Amniotic epithelial cell (primary cell): Measurements from ENCODE around the gene NUAK2.

Source experiments
- DNase-seq: peaks from one replicate; pipeline ENCODE4 v3.0.0-alpha.2; 2010; ENCODE audit warnings: low read depth

NUAK2 gene

DNA sequence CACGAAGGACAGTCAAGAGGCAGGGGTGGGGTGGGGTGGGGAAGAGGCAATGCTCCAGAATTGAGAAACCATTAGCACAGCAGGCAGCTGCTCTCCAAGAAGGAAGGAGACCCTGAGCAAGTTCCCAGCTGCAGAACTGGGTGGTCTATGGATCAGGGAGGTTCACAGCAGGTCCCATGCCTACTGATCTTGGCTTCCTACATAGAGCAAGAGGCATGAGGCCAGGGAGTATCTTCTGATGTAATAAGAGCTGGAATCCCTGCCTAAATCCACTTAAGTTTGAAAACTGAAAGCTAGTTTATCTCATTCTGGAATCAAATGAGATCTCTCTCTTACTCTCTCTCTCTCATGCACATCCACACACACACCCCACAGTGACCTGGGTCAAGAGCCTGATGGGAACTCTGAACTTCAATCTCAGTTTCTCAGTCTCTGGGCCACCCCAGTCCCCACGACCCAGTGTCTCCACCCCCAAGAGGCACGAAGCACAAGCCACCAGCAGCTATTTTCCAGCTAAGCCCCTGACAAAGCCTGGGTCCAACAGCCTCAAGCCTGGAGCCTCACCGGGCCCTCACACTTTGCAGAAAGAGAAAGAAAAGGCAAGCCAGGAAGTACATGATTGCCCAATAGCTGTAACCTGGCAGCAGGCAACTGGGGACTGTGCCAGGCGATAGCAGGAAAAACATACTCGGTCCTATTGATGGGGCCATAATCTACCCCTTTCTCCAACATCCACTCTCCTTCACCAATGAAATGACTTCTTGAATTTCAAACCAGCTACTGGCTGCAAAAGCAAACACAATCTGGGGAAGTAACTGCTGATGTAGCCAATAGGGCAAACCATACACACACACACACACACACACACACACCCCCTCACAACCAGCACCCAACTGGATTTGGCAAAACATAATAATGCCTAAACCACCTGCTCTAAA, 2.2 kb downstream of the NUAK2 start:
- DNase-seq = peak; percentile 84

DNA sequence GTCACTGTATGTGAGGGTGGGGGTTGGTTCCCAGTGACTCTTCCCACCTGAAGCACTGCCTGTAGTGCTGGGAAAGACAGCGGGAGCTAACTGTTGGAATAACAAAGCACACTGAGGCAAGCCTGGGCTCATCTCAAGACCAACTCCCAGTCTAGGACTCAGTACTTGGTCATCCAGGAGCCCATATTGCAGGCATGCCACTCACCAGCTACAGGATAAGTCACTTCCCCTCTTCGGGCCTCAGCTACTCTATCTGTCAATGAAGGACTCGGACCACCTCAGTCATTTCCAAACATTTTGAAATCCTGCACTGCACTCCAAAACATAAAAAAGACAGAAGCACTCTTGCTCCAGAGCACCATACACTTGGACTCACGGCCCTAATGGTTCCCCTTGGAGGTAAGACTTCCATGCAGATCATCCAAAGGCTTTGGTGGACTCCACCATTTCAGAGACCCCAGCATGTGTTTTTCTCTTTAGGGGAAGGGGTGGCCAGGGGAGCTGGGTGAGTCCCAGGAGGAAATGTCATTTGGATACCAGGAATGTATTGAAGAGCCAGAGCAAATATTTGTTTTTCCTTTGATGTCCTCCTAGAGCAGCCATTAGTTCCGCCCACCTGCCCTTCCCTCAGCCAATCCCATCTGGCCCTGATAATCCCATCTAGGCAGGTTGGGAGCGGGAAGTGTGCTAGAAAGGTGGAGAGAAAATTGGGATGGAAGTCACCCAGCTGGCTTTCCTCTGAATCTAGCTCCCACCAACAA, 3.1 kb downstream of the NUAK2 start:
- DNase-seq = no peak

GRCh38 chr1:205317311-205317917, 4.1 kb downstream of the NUAK2 start:
- DNase-seq = peak; percentile 47

- no peak for DNase-seq
Observed at GRCh38 chr1:205316161-205316566, 5.4 kb downstream of the NUAK2 start.

DNA sequence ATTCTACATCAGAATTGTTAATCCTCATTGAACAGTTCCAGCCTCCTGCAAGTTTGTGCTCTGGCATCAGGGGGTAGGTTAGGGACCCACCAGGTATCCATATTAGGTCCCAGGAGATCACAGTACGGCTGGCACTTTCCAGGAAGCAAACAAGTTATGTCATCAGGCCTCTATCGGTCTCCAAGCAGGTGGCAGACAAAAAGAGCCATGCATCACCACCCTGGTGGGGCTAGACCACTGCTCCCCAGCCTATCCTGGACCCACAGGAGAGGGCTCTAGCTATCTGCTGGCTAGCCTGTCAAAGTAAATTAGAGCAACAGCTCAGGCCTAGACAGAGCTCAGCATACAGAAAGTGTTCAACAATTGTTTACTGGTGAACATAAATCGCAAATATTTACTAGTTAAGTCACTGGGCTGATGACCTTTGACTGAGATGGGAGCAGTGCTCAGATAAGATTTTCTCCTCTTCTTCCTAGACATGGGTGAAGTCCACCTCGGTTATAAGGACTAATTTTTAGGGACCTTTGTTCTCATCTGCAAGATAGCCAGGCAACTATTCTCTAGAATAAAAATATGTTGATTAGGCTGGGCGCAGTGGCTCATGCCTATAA, 6.4 kb downstream of the NUAK2 start:
- no peak for DNase-seq

- DNase-seq = peak; percentile 66
Observed at GRCh38 chr1:205313563-205314308, 7.8 kb downstream of the NUAK2 start.

- no peak for DNase-seq
Observed at GRCh38 chr1:205312866-205313562, 8.5 kb downstream of the NUAK2 start.

- DNase-seq = no peak
Observed at GRCh38 chr1:205310976-205311704, 10.4 kb downstream of the NUAK2 start.

GRCh38 chr1:205309741-205310140, 11.8 kb downstream of the NUAK2 start:
- DNase-seq = no peak

DNA sequence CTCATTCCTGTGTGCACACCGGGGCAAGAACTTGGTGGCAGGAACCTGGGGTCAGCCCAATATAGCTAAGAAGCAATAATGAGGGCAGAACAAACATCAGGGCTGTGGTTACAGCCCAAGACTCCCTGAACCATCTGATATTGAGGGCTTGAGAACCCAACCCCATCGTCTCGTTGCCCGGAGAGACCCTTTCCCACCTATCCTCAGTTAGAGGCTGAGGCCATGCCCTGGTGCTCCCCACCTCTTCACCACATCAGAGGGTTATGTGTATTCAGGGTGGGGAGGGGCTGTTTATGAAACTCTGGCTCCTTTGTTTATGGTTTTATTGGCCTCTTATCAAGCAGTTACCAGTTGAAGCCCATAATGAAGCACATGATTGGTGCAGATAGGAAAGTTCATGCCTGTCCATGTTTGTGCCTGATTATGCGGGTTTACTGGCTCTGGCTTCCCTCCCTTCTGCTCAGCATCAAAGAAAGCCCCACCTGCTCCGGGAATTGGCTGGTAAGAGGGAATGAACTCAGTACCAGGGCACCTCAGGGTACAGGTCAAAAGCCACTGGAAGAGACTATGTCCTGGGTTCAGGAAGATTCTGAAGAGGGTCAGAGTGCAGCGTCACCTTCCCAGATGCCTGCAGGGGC, 14.5 kb downstream of the NUAK2 start:
- DNase-seq = no peak

DNA sequence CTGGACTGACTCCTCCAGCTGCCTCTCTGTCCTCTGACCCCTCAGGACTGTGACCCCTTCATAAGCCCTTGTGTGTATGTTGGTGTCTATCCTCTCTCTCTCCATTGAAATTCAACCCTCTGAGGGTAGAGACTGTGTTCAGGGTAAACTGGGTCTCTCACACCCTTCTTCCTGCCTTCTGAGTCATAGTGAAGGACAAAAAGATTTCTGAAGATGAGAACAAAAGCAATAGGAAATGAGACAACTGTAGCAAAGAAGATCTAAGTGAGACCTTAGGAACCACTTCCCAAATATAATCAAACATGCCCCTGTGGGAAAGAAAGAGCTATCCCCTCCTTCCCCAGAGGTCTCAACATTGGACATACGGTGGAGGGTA, 16.9 kb downstream of the NUAK2 start:
- no peak for DNase-seq

DNA sequence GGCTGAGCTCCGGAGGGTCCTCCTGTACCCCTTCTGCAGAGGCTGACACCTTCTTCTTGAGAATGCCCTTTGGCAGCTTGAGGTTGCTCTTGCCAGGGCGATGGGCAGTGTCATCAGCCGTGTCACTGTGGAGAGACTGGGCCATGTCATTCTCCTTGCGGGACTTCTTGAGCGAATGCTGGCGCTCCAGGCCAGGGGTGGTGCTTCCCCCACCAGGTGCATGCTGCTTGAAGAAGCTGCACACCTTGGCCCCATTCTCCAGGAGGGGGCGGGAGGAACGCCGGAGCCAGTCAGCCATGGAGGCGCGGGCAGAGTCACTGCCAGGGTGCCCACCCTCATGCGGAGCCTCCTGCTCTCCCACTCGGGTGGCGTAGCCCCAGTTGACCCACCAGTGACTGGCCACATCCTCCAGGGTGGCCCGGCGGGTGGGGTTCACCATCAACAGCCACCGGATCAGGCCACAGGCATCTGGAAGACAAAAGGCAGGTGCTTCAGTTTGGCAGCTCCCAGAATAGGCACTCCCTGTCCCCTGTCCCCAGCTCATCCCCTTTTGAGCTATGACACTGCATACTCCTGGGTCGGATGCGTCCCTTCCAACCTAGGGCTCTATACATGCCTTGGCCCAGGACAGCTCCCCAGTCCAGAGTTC, 17.4 kb downstream of the NUAK2 start:
- no peak for DNase-seq

DNA sequence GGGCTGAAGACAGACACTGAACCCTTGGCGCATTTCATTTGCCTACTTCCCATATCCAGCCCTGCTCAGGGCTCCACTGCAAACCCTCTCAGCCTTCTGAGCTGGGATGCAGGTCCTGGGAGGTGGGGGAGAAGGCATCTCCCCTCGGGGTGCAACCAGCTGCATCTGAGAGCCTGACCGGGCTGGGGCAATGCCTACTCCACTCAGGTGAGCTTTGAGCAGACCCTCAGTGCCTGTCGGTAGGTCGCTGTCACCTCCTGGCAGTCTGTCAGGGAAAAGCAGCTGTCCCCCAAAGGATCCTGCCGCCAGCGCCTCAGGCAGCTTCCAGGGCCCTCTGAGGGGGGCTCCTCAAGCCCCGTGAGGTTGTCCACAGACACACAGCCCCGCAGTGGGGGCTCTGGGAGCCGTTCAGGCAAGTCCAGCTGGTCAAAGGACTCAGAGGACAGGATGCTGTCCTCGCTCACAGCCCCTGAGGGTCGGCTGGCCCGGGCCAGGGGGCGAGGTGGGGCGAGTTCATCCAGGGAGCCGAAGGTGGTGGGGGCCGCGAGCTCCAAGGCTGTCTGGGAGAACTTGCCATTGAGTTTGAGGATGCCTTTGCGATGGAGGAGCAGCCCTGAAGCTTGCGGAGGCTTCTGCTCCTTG, 18.2 kb downstream of the NUAK2 start:
- DNase-seq = no peak

DNA sequence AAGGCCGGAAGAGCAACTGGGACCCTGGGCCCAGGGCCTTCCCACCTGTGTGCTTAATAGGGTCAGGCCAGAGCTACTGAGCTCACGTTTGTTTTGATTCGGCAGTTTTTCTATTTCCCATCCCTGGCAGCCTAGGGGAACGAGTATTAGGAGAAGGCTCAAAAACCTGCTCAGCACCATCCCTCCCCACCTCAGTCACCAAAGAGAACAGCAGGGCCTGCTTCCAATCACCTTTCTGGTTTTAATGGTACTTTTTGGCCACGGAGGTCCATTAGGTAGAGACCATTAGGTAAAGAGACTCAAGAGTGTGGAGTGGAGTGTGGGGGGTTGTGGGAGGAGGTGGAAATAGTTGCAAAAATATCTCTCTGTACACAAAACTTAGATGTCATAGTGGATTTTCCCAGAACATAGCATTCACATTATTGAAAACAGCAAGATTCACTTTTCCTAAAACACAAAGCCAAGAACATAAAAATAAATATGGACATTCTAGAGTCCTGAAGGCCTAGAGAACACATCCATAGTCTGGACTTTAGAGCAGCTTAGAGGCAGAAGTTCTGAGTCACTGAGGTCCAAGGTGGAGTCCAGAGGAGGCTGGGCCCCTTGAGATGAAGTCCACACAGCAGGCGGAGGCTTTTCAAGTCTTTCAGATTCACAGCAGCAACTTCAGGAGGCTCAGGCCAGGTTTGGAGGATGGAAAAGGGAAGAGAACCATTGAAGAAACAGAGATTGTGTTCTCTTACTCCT, 19.5 kb downstream of the NUAK2 start:
- DNase-seq = peak; percentile 76

DNA sequence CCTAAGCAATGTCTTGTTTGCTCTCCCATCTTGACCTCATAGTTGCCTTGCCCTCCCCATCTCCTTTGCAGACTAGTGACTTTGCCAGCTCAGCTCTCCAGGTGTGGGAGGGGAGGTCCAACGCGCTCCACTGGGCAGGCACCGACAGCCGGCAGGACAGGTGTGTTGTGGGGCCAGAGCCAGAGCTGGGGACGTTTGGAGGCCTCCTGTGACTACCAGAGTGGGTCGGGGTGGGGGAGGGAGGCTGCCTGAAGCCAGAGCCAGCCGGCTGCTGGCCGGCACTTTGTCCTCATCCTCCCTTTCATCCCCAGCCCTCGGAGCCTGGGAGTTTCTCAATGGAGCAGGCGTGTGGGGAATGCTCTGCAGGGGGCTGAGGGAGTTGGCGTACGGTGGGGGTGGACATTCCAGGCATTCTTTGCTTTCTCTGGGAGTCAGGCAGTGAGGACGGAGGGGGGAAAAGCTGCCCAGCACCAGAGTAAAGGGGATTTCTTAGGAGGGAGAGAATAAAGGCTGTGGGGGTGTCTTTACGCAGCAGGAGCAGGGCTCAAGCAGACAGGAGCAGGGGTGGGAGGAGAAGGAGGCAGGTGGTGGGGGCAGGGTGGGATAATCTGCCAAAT, 20.2 kb downstream of the NUAK2 start:
- DNase-seq = peak; percentile 97

GRCh38 chr1:205300149-205300548, 21.4 kb downstream of the NUAK2 start:
- DNase-seq = no peak

GRCh38 chr1:205298191-205298994, 23.2 kb downstream of the NUAK2 start:
- peak; percentile 97 for DNase-seq
